ENCODE measurements around the gene PSMB7.

Gene PSMB7

DNA sequence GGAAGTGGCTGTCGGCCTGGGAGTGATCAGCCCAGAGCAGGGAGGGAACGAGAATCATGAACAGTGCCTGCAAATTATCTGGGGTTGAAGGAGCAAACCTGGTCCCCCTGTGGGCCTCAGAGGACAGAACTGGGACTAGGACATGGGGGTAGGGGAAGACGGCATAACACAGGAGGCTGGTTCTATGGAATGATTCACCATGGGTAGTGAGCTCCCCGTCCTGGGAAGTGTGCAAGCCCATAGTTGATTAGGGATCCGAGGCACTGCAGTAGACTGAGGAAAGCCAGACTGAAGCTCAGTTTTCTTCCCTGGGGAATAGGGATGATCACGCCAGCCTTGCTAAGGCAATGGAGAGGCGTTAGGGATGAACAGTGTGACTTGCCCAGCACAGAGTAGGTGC, 40.6 kb upstream of the PSMB7 start:
- no peak overlapping the region for H3K4me3 ChIP-seq (replicated peaks; ENCODE audit: low read depth, low read length)
- DNase-seq (ENCODE audit: low read depth), result no peak
- no peak for TF ChIP-seq CTCF (IDR thresholded peaks at IDR 0.05; ENCODE audit: low read length, missing control alignments)

- no peak for TF ChIP-seq CTCF (IDR thresholded peaks at IDR 0.05; ENCODE audit: low read length, missing control alignments)
- no peak for DNase-seq (ENCODE audit: low read depth)
- H3K4me3 ChIP-seq (replicated peaks; ENCODE audit: low read depth, low read length), result no peak overlapping the region
Measured at GRCh38 chr9:124454791-124455443, 39.7 kb upstream of the PSMB7 start.

DNA sequence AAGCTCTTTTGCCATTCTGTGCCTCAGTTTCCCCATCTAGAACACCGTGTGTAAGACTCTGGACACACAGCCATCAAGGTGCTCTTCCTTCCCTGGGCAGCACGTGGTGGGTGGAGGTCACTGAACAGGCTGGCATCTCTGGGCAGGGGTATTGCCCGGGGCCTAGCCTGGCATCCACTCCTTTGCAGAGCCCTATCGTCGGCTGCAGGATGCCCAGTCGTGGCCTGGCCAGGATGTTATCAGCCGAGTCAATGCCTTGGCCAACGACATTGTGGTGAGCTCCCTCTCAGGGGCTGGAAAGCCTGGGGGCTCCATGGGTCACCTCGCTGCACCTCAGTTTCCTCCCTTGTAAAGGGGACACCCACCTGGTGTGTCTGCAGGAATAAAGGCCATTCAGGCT, 39.1 kb upstream of the PSMB7 start:
- DNase-seq (ENCODE audit: low read depth), result no peak
- no peak for TF ChIP-seq CTCF (IDR thresholded peaks at IDR 0.05; ENCODE audit: low read length, missing control alignments)
- H3K4me3 ChIP-seq (replicated peaks; ENCODE audit: low read depth, low read length), result no peak overlapping the region

GRCh38 chr9:124453586-124454191, 38.4 kb upstream of the PSMB7 start:
- no peak overlapping the region for H3K4me3 ChIP-seq (replicated peaks; ENCODE audit: low read depth, low read length)
- no peak for DNase-seq (ENCODE audit: low read depth)
- no peak for TF ChIP-seq CTCF (IDR thresholded peaks at IDR 0.05; ENCODE audit: low read length, missing control alignments)

- TF ChIP-seq CTCF (IDR thresholded peaks at IDR 0.05; ENCODE audit: low read length, missing control alignments), result no peak
- no peak overlapping the region for H3K4me3 ChIP-seq (replicated peaks; ENCODE audit: low read depth, low read length)
- DNase-seq (ENCODE audit: low read depth), result no peak
Measured at GRCh38 chr9:124452841-124453585, 37.8 kb upstream of the PSMB7 start.

GRCh38 chr9:124452326-124452725, 37.1 kb upstream of the PSMB7 start:
- no peak for DNase-seq (ENCODE audit: low read depth)
- TF ChIP-seq CTCF (IDR thresholded peaks at IDR 0.05; ENCODE audit: low read length, missing control alignments), result no peak
- H3K4me3 ChIP-seq (replicated peaks; ENCODE audit: low read depth, low read length), result no peak overlapping the region
